Progenitor cell of endocrine pancreas (in vitro differentiated cells): Measurements from ENCODE around the gene PTCRA. TPM values are rescaled to one million over a fixed set of nuclear protein-coding genes. Genes with fewer than 3 reads are reported as not detected.

Experiments used
- DNase-seq: peaks from one replicate; pipeline ENCODE4 v3.0.0; 2021; ENCODE audit warnings: low spot score; ENCODE audit not compliant: unreplicated experiment
- H3K27ac Mint-ChIP-seq: 2 replicates; pipeline ENCODE4 v1.8.0; 2021; ENCODE audit warnings: mild to moderate bottlenecking, moderate library complexity, mixed read lengths
- H3K27me3 Mint-ChIP-seq: 2 replicates; pipeline ENCODE4 v1.8.0; 2021; ENCODE audit warnings: mixed read lengths
- H3K36me3 Mint-ChIP-seq: 2 replicates; pipeline ENCODE4 v1.8.0; 2022; ENCODE audit warnings: mixed read lengths; ENCODE audit not compliant: insufficient read depth
- H3K4me1 Mint-ChIP-seq: 2 replicates; pipeline ENCODE4 v1.8.0; 2021; ENCODE audit warnings: low read depth, mixed read lengths
- H3K4me3 Mint-ChIP-seq: 2 replicates; pipeline ENCODE4 v1.8.0; 2021; ENCODE audit warnings: low read depth, mild to moderate bottlenecking, moderate library complexity, mixed read lengths
- H3K9me3 Mint-ChIP-seq: 2 replicates; pipeline ENCODE4 v1.8.0; 2021; ENCODE audit warnings: low read depth, mixed read lengths
- CTCF ChIP-seq: fragments of 200-600 bp; sonication (generic); IDR thresholded peaks from one replicate; pipeline ENCODE4 v1.5.0; 2021; ENCODE audit warnings: antibody characterized with exemption, mild to moderate bottlenecking; ENCODE audit not compliant: unreplicated experiment
- total RNA-seq: library from RNA; stranded (reverse); gene quantifications from 2 replicates; pipeline ENCODE4 v1.2.1, GENCODE V29; 2021

PTCRA gene
- total RNA-seq, 1 donor from 2014 or later: not detected

DNA sequence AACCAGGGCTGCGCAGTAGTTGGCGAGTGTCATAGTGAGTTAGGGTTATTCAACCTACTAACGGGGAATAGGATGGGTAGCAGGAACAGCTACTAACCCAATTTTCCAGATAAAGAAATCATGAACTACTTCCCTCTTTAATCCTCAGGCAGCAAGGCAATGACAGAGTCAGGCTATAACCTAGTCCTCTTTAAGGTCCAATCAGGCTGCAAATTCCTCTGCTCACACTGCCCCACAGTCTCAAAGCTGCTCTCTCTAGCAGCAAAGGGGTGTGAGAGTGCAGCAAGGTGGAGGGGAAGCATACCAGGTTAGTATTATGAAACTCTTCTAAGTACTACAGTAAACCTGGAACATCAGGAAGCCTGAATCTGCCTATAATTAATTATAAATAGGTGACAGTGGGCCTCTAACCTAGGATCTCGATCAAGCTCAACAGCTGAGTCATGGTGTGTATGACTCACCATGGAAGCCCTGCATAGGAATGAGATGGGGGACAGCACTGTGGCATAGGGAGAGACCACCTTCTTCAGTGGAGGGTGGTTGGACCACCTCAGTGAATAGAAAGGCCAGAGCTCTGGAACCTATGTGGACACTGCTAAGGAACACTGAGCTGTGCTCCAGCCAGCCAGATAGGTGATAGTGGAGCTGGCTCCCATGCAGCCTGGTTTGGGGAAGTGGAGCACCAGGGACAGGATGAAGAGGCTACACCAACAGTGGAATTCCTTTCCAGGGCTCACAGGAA, 55.2 kb downstream of the PTCRA start:
- DNase-seq: no peak
- H3K27ac Mint-ChIP-seq: no peak overlapping the region
- no peaks in the 10 kb centered on the region for H3K27me3 Mint-ChIP-seq

DNA sequence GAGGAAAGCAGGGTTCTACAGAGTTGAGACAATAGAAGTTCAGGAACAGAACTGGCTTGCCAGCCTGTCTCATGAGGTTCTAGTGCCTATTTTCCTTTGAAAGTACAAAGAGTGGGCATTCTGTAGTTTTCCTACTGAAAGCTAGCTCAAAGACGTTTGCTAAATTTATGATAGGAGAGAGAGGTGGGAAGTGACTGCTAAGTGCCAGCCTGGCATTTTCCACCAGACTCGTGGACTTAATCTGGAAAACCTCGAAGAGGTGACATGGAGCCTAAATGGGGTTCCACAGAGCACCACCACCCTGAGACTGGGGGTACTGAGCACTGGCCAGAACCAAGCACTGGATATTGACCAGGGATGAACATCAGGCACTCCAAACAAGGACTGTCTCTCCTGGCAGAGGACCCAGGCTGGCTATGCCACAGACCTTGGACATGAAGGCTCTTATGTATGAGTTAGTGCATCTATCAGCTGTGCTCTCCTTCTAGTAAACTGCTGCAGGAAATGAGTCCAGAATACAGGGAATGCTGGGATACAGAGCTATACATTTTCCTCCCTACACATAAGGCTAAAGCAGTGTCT, 56.0 kb downstream of the PTCRA start:
- Mint-ChIP-seq H3K9me3 (no peaks in the 10 kb centered on the region), H3K27me3 (no peaks in the 10 kb centered on the region), H3K36me3 (peaks cover 6% of the 10 kb centered on the region), H3K4me3 (no peak overlapping the region), H3K4me1 (peaks cover under 1% of the 10 kb centered on the region), H3K27ac (no peak overlapping the region)
- no peak for TF ChIP-seq CTCF
- DNase-seq: no peak

More for the DNA sequence above, 55.2 kb downstream of the PTCRA start:
- no peaks in the 10 kb centered on the region for H3K4me1 Mint-ChIP-seq
- H3K36me3 Mint-ChIP-seq: peaks cover 4% of the 10 kb centered on the region
- no peak for TF ChIP-seq CTCF
- H3K4me3 Mint-ChIP-seq: no peak overlapping the region
- no peaks in the 10 kb centered on the region for H3K9me3 Mint-ChIP-seq

GRCh38 chr6:42973926-42974325, 58.1 kb downstream of the PTCRA start:
- Mint-ChIP-seq H3K9me3 (no peaks in the 10 kb centered on the region), H3K4me1 (peaks cover 6% of the 10 kb centered on the region)

GRCh38 chr6:42974919-42975505, 59.2 kb downstream of the PTCRA start:
- Mint-ChIP-seq H3K36me3 (peaks cover 4% of the 10 kb centered on the region), H3K4me3 (no peak overlapping the region), H3K27ac (no peak overlapping the region), H3K9me3 (no peaks in the 10 kb centered on the region), H3K4me1 (peaks cover 15% of the 10 kb centered on the region), H3K27me3 (no peaks in the 10 kb centered on the region)
- no peak for TF ChIP-seq CTCF
- no peak for DNase-seq

More at GRCh38 chr6:42973926-42974325, 58.1 kb downstream of the PTCRA start:
- no peak overlapping the region for H3K4me3 Mint-ChIP-seq
- no peaks in the 10 kb centered on the region for H3K27me3 Mint-ChIP-seq
- H3K27ac Mint-ChIP-seq: no peak overlapping the region
- H3K36me3 Mint-ChIP-seq: peaks cover 5% of the 10 kb centered on the region
- no peak for DNase-seq
- TF ChIP-seq CTCF: no peak

Other genes with a start within 250 kb of the PTCRA start
- gene PRPH2, start 193.5 kb upstream of the PTCRA start, total RNA-seq: 0.13 TPM in 1 of 2 replicates, not detected in the other
- gene TBCC, start 169.9 kb upstream of the PTCRA start, total RNA-seq: 26.8 and 28.4 TPM in 2 replicates
- gene BICRAL, start 134.0 kb upstream of the PTCRA start, total RNA-seq: 13.2 and 14.4 TPM in 2 replicates
- 82.8 and 88.9 TPM in 2 replicates for gene RPL7L1, start 36.4 kb upstream of the PTCRA start, total RNA-seq
- 61.5 and 64.1 TPM in 2 replicates for gene CNPY3, start 13.4 kb downstream of the PTCRA start, total RNA-seq
- 1.3 and 1.7 TPM in 2 replicates for gene GNMT, start 44.7 kb downstream of the PTCRA start, total RNA-seq
- 29.8 and 32.3 TPM in 2 replicates for gene PEX6, start 63.1 kb downstream of the PTCRA start, total RNA-seq
- gene PPP2R5D, start 68.5 kb downstream of the PTCRA start, total RNA-seq: 52.2 and 53.6 TPM in 2 replicates
- 64.0 and 68.4 TPM in 2 replicates for gene MEA1, start 97.9 kb downstream of the PTCRA start, total RNA-seq
- 86.8 and 91.1 TPM in 2 replicates for gene KLHDC3, start 98.2 kb downstream of the PTCRA start, total RNA-seq
- 60.6 and 62.4 TPM in 2 replicates for gene RRP36, start 105.6 kb downstream of the PTCRA start, total RNA-seq
- 58.9 and 60.9 TPM in 2 replicates for gene CUL7, start 137.8 kb downstream of the PTCRA start, total RNA-seq
- 45.2 and 52.2 TPM in 2 replicates for gene MRPL2, start 143.4 kb downstream of the PTCRA start, total RNA-seq
- 71.9 and 73.8 TPM in 2 replicates for gene KLC4, start 143.6 kb downstream of the PTCRA start, total RNA-seq
- 141 and 142 TPM in 2 replicates for gene PTK7, start 160.3 kb downstream of the PTCRA start, total RNA-seq